H1 (cell line): ENCODE measurements around the gene CCP110. TPM values are rescaled to one million over a fixed set of nuclear protein-coding genes. Genes with fewer than 3 reads are reported as not detected.

Experiments used
- CTCF ChIA-PET: fragments of 300-600 bp; sonication (Branson Sonifier 250); formaldehyde crosslinking; loops from one replicate; lab custom pipeline; 2021; ENCODE audit not compliant: partially characterized antibody; lab: Charles Lee
- POLR2A ChIA-PET: fragments of 300-600 bp; sonication (Branson Sonifier 250); formaldehyde crosslinking; loops from one replicate; lab custom pipeline; 2021; ENCODE audit warnings: inconsistent platforms; ENCODE audit not compliant: partially characterized antibody; lab: Charles Lee
- DNase-seq, 2 experiments: peaks; one replicate each; pipeline versions ENCODE4 v3.0.0 to v3.0.0-alpha.2; 2010 to 2022; ENCODE audit warnings: low spot score in 2 of 2, low read depth in 1 of 2, mixed read lengths in 1 of 2
- FAIRE-seq: peaks from 2 replicates; lab custom pipeline; 2011; peaks lifted over from hg19 to GRCh38; lab: Jason Lieb, UNC
- H2AFZ ChIP-seq: 2 replicates; pipeline ENCODE4 v1.8.1; 2012; ENCODE audit warnings: low read length, inconsistent platforms
- H2AK5ac ChIP-seq: 2 replicates; pipeline ENCODE4 v1.6.1; 2013; ENCODE audit warnings: low read depth, low read length
- H2BK120ac ChIP-seq: replicated peaks from 2 replicates; pipeline ENCODE3; 2013; ENCODE audit warnings: low read depth, low read length, inconsistent platforms
- H2BK12ac ChIP-seq: 2 replicates; pipeline ENCODE4 v1.6.1; 2013; ENCODE audit warnings: low read depth, low read length
- H2BK15ac ChIP-seq: 2 replicates; pipeline ENCODE4 v1.6.1; 2013; ENCODE audit warnings: low read length
- H2BK20ac ChIP-seq: 2 replicates; pipeline ENCODE4 v1.6.1; 2013; ENCODE audit warnings: low read length
- H2BK5ac ChIP-seq: 2 replicates; pipeline ENCODE4 v1.6.1; 2013; ENCODE audit warnings: low read depth, low read length
- H3K14ac ChIP-seq: 2 replicates; pipeline ENCODE4 v1.6.1; 2013; ENCODE audit warnings: inconsistent platforms; ENCODE audit not compliant: insufficient read length
- H3K18ac ChIP-seq: 2 replicates; pipeline ENCODE4 v1.6.1; 2013; ENCODE audit warnings: low read length; ENCODE audit errors: extremely low read depth
- H3K23ac ChIP-seq: 2 replicates; pipeline ENCODE4 v1.6.1; 2013; ENCODE audit warnings: inconsistent platforms; ENCODE audit not compliant: insufficient read length
- H3K23me2 ChIP-seq: 2 replicates; pipeline ENCODE4 v1.6.1; 2013; ENCODE audit warnings: low read depth, low read length
- H3K27ac ChIP-seq: 2 replicates; pipeline ENCODE4 v1.6.1; 2011; ENCODE audit warnings: low read depth, low read length, inconsistent platforms
- H3K27me3 ChIP-seq, 4 experiments: replicated peaks in 1 of 4; 1 replicate in 1 of 4; 2 replicates in 3 of 4; pipeline versions ENCODE4 v1.6.1 to v1.8.1; 2011 to 2013; ENCODE audit warnings: low read length in 3 of 4, mild to moderate bottlenecking in 3 of 4, inconsistent platforms in 2 of 4, mixed read lengths in 2 of 4, moderate library complexity in 1 of 4; ENCODE audit not compliant: control insufficient read depth in 3 of 4, insufficient read depth in 3 of 4; ENCODE audit errors: extremely low read depth in 1 of 4
- H3K36me3 ChIP-seq, 4 experiments: 2 replicates each; pipeline versions ENCODE4 v1.6.1 to v1.8.1; 2011 to 2013; ENCODE audit warnings: mild to moderate bottlenecking in 4 of 4, low read length in 3 of 4, moderate library complexity in 2 of 4, control low read depth in 1 of 4, inconsistent platforms in 1 of 4; ENCODE audit not compliant: insufficient read depth in 4 of 4, control insufficient read depth in 2 of 4
- H3K4ac ChIP-seq: replicated peaks from 2 replicates; pipeline ENCODE3; 2013; ENCODE audit warnings: low read length, low read depth, mixed read lengths, inconsistent platforms; ENCODE audit not compliant: insufficient read length
- H3K4me1 ChIP-seq, 4 experiments: replicated peaks in 1 of 4; 1 replicate in 1 of 4; 2 replicates in 3 of 4; pipeline versions ENCODE4 v1.6.1 to v1.8.1; 2011 to 2013; ENCODE audit warnings: low read length in 3 of 4, inconsistent platforms in 2 of 4, mixed read lengths in 1 of 4; ENCODE audit not compliant: insufficient read depth in 4 of 4, control insufficient read depth in 3 of 4
- H3K4me2 ChIP-seq, 2 experiments: 2 replicates each; pipeline versions ENCODE4 v1.6.1 to v1.8.1; 2011 to 2013; ENCODE audit warnings: low read depth in 2 of 2, low read length in 2 of 2, control low read depth in 1 of 2, inconsistent platforms in 1 of 2, mild to moderate bottlenecking in 1 of 2; ENCODE audit not compliant: insufficient read depth in 1 of 2
- H3K4me3 ChIP-seq, 4 experiments: fragments of 200-600, 300-600 bp in 1 of 4; sonication (generic), shearing (Covaris generic), sonication (Bioruptor Twin) in 1 of 4; 2 replicates each; pipeline versions ENCODE4 v1.5.1 to v1.8.1; 2011 to 2016; ENCODE audit warnings: low read length in 4 of 4, low read depth in 3 of 4, control low read depth in 2 of 4, inconsistent platforms in 2 of 4, mild to moderate bottlenecking in 2 of 4, mixed read lengths in 1 of 4, moderate library complexity in 1 of 4; ENCODE audit not compliant: insufficient read depth in 2 of 4; ENCODE audit errors: extremely low read depth in 1 of 4
- H3K56ac ChIP-seq: replicated peaks from 2 replicates; pipeline ENCODE3; 2013; ENCODE audit warnings: low read depth, mild to moderate bottlenecking, mixed read lengths, low read length, inconsistent platforms; ENCODE audit not compliant: insufficient read length
- H3K79me1 ChIP-seq: 2 replicates; pipeline ENCODE4 v1.6.1; 2013; ENCODE audit warnings: low read depth, low read length, control low read depth
- H3K79me2 ChIP-seq, 2 experiments: 2 replicates each; pipeline versions ENCODE4 v1.6.1 to v1.8.1; 2012 to 2013; ENCODE audit warnings: low read length in 2 of 2, mild to moderate bottlenecking in 2 of 2, inconsistent platforms in 1 of 2; ENCODE audit not compliant: insufficient read depth in 2 of 2, control insufficient read depth in 1 of 2
- H3K9ac ChIP-seq, 4 experiments: replicated peaks in 1 of 4; 1 replicate in 1 of 4; 2 replicates in 3 of 4; pipeline versions ENCODE4 v1.6.1 to v1.8.1; 2011 to 2013; ENCODE audit warnings: low read depth in 3 of 4, low read length in 3 of 4, control low read depth in 2 of 4, mild to moderate bottlenecking in 2 of 4, moderate library complexity in 2 of 4, inconsistent platforms in 1 of 4; ENCODE audit errors: extremely low read depth in 1 of 4
- H3K9me3 ChIP-seq, 2 experiments: 2 replicates each; pipeline versions ENCODE4 v1.6.1 to v1.8.1; 2012 to 2013; ENCODE audit warnings: mild to moderate bottlenecking in 2 of 2, moderate library complexity in 2 of 2, control low read depth in 1 of 2, inconsistent platforms in 1 of 2, low read depth in 1 of 2, low read length in 1 of 2, mixed read lengths in 1 of 2; ENCODE audit not compliant: insufficient read depth in 2 of 2
- H4K20me1 ChIP-seq, 2 experiments: replicated peaks in 1 of 2; 2 replicates each; pipeline versions ENCODE3 to v1.8.1; 2011 to 2013; ENCODE audit warnings: inconsistent platforms in 2 of 2, low read length in 2 of 2, mild to moderate bottlenecking in 1 of 2; ENCODE audit not compliant: insufficient read depth in 2 of 2, control insufficient read depth in 1 of 2
- H4K5ac ChIP-seq: 2 replicates; pipeline ENCODE4 v1.6.1; 2013; ENCODE audit warnings: low read length, low read depth, mixed read lengths, inconsistent platforms; ENCODE audit not compliant: insufficient read length
- H4K8ac ChIP-seq: 2 replicates; pipeline ENCODE4 v1.8.0; 2013; ENCODE audit warnings: mild to moderate bottlenecking, moderate library complexity, low read length, inconsistent platforms; ENCODE audit not compliant: insufficient read depth; ENCODE audit errors: extremely low read depth
- H4K91ac ChIP-seq: replicated peaks from 2 replicates; pipeline ENCODE3; 2013; ENCODE audit warnings: low read length, mixed read lengths, inconsistent platforms; ENCODE audit not compliant: insufficient read length
- ASH2L ChIP-seq: fragments of 200-600, 300-600 bp; sonication (generic); IDR thresholded peaks from one replicate; pipeline ENCODE4 v1.7.1; 2017; ENCODE audit warnings: low read length
- CREB1 ChIP-seq: IDR thresholded peaks from 2 replicates; pipeline ENCODE4 v1.6.1; 2012; ENCODE audit warnings: inconsistent platforms
- WGBS, 2 experiments: shearing (Covaris generic) in 1 of 2; methylation state at CpG; one replicate each; pipeline versions ENCODE4 v1.1.6 to v1.1.7; 2013 to 2015; ENCODE audit warnings: low lambda C conversion rate in 2 of 2, mixed read lengths in 2 of 2, inconsistent platforms in 1 of 2, low coverage in 1 of 2, missing lambda C conversion rate in 1 of 2; ENCODE audit not compliant: insufficient replicate concordance in 2 of 2, insufficient coverage in 1 of 2, insufficient read length in 1 of 2; ENCODE audit errors: extremely low coverage in 1 of 2, missing lambda C conversion rate in 1 of 2; 5-methylcytosine and 5-hydroxymethylcytosine counted together
- polyA plus RNA-seq, 7 experiments: library from polyadenylated mRNA; depleted of rRNA in 3 of 7; stranded (reverse) in 5 of 7; unstranded in 2 of 7; fragments of >200 nt in 5 of 7; fragments of 200-250 nt in 2 of 7; gene quantifications; 1 replicate in 5 of 7; 2 replicates in 1 of 7; 4 replicates in 1 of 7; pipeline versions ENCODE4 v1.2.1 to v1.2.3, GENCODE V29; 2011 to 2013; ENCODE audit warnings: missing spikeins in 2 of 7, mixed read lengths in 2 of 7
- total RNA-seq: library from RNA; stranded (reverse); fragmentation: NEBNext Ultra II Directional; extraction: Animal tissue kit (Norgen Biotek cat#: 25700); gene quantifications from 2 replicates; pipeline ENCODE4 v1.2.1, GENCODE V29; 2021

The CCP110 gene
- total and polyA plus RNA-seq, 2 of the 8 experiments (the other 6 are each of a cell fraction or from before 2014, with no cell fraction given): 3.2 to 19.8 TPM

DNA sequence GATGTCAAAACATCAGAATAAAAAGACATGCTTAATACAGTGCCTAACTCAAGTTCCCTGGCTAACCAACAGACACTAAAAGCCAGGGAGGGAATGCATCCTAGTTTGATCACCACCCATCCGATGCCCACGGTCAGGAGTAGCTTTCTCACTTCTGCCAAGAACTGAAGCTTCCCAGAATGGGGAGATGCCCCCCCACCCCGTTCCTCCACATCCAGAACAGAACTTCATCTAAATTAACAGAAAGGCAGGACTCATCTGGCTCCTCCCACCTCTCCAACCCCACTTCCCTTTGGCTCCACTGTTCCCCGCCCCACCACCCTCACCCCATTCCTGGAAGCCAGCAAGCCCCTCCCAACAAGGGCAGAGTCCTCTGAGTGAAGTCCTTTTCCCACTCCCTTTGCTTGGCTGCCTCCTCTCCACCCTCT is 35.5 kb upstream of the CCP110 start:
- Histone ChIP-seq H3K4me2 (peak overlapping the region; percentile 44 to 52), H3K4me3 (peak overlapping the region in 1 of 4 experiments; percentile 25; a peak in 1 of 8 replicates)

More for the DNA sequence above, 35.5 kb upstream of the CCP110 start:
- Histone ChIP-seq H3K36me3 (no peaks in the 10 kb centered on the region), H2BK15ac (0 out of 2 replicates have a peak overlapping the region, but pooled peaks have one; percentile 47), H2BK20ac (peak overlapping the region; percentile 29), H4K5ac (no peak overlapping the region), H2AK5ac (no peak overlapping the region), H3K9me3 (peaks cover 0 to 9% of the 10 kb centered on the region in 2 experiments; a peak in 2 of 4 replicates), H4K91ac (no peak overlapping the region), H3K23me2 (no peaks in the 10 kb centered on the region; the same call in 1 of the 2 replicates), H4K20me1 (no peaks in the 10 kb centered on the region), H2BK120ac (no peak overlapping the region), H3K4ac (no peak overlapping the region), H2BK12ac (peak overlapping the region; percentile 87; the same call in 1 of the 2 replicates), H3K79me1 (no peaks in the 10 kb centered on the region), H2AFZ (peak overlapping the region; percentile 63; the same call in 1 of the 2 replicates), H2BK5ac (peak overlapping the region; percentile 83), H4K8ac (no peak overlapping the region), H3K18ac (no peak overlapping the region; the same call in 1 of the 2 replicates), H3K23ac (no peak overlapping the region), H3K56ac (no peak overlapping the region), H3K27ac (peak overlapping the region; percentile 46; the same call in 1 of the 2 replicates), H3K9ac (no peak overlapping the region), H3K79me2 (no peaks in the 10 kb centered on the region), H3K14ac (no peak overlapping the region), H3K4me1 (peaks cover 2 to 13% (median 7%) of the 10 kb centered on the region in 4 experiments; a peak in 4 of 7 replicates), H3K27me3 (no peaks in the 10 kb centered on the region)
- CTCF ChIA-PET: interaction anchor here (0.6 to 1.7 kb wide), 7 partner anchors 14 to 726 kb away, joined by 3 to 7 read pairs (median 4); no protein-coding TSS in a partner anchor
- POLR2A ChIA-PET: interaction anchor here (2.2 kb wide), 1 partner anchor 67 kb away, joined by 7 read pairs; the partner anchor contains the start of gene VPS35L
- FAIRE-seq (no peak), DNase-seq (peak in 1 of 2 experiments; percentile 66)
- WGBS, 2 experiments: 62% methylated on average over 4 of the region's 4 CpGs; no CpG with 5 or more reads in 1 of the 2 experiments
- no peak for TF ChIP-seq CREB1
- TF ChIP-seq ASH2L: peak; percentile 45
